B cell (primary cell): ENCODE measurements around the gene NFASC.

ENCODE experiments used
- EZH2 ChIP-seq: IDR thresholded peaks from 2 replicates; pipeline ENCODE4 v1.6.1; 2012; ENCODE audit warnings: borderline replicate concordance, low read depth, mild to moderate bottlenecking, moderate library complexity, low read length; ENCODE audit not compliant: insufficient read depth, poor library complexity, severe bottlenecking
- TF ChIP-seq, protein P1 (sequence below): fragments of 200-600 bp; IDR thresholded peaks from one replicate; pipeline ENCODE4 v1.8.0; 2022; ENCODE audit warnings: antibody characterized with exemption, mild to moderate bottlenecking

DNA sequence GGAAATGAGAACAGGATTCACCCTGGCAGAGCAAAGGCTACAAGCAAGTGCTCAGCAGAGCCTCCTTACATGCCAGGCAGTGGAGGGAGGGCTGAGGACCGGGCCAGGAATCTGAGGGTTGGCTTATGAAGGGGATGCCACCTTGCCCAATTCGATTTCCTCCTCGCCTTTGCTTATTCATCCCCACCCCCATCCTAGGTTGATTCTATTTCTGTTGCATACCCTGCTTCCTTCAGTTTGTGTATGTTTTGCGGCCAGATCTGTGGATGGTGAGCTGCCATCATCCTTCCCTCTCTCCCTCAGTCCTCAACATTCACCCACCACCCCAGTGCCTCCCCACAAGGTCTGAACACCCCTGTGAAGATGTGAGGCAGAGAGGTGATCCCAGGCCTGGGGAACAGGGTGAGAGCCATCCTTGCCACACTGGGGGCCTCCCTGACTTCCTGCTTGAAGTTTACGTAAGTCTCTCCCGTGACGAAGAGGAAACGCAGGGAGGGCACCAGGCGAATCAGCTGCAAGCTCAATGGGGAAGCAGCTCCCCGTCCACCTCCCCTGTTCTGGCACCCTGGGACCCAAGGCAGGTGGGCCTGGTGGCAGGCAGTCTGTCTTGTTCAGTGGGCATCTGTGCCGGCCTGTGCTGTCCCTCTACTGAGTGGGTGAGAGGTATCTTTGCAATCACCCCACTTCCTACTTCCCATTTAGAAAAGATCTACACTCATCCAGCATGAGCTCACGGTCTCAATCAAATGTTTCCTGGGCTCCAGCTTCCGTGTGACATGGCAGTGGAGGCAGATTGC, 121.7 kb downstream of the NFASC start:
- TF ChIP-seq, protein P1, sequence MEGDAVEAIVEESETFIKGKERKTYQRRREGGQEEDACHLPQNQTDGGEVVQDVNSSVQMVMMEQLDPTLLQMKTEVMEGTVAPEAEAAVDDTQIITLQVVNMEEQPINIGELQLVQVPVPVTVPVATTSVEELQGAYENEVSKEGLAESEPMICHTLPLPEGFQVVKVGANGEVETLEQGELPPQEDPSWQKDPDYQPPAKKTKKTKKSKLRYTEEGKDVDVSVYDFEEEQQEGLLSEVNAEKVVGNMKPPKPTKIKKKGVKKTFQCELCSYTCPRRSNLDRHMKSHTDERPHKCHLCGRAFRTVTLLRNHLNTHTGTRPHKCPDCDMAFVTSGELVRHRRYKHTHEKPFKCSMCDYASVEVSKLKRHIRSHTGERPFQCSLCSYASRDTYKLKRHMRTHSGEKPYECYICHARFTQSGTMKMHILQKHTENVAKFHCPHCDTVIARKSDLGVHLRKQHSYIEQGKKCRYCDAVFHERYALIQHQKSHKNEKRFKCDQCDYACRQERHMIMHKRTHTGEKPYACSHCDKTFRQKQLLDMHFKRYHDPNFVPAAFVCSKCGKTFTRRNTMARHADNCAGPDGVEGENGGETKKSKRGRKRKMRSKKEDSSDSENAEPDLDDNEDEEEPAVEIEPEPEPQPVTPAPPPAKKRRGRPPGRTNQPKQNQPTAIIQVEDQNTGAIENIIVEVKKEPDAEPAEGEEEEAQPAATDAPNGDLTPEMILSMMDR, result no peak
- no peak for TF ChIP-seq EZH2
